GM18502 (cell line): Measurements from ENCODE around the gene RAB3GAP2.
A peak's percentile ranks its signal among the peaks of the same experiment; 100 is the strongest.
"Not testable (repeated sequence)": the region's sequence is repeated elsewhere in the genome, so short reads cannot be mapped to it uniquely, and the experiment has no call there.

Source experiments
- ATAC-seq: cut with Tn5 transposase; IDR thresholded peaks from one replicate; pipeline ENCODE4 v1.9.1; 2021; ENCODE audit warnings: mild to moderate bottlenecking; ENCODE audit not compliant: unreplicated experiment, poor library complexity

Gene RAB3GAP2

GRCh38 chr1:220245900-220246299 is 26.4 kb downstream of the RAB3GAP2 start:
- ATAC-seq = not testable (repeated sequence)

- no peak for ATAC-seq
Observed at GRCh38 chr1:220243947-220244346, 28.3 kb downstream of the RAB3GAP2 start.

- ATAC-seq = no peak
Observed at GRCh38 chr1:220241072-220241663, 31.1 kb downstream of the RAB3GAP2 start.

- no peak for ATAC-seq
Observed at GRCh38 chr1:220239966-220240365, 32.3 kb downstream of the RAB3GAP2 start.

- ATAC-seq = no peak
Observed at GRCh38 chr1:220239213-220239612, 33.0 kb downstream of the RAB3GAP2 start.

- not testable (repeated sequence) for ATAC-seq
Observed at GRCh38 chr1:220236278-220236677, 36.0 kb downstream of the RAB3GAP2 start.

- ATAC-seq = no peak
Observed at GRCh38 chr1:220235462-220235861, 36.8 kb downstream of the RAB3GAP2 start.

GRCh38 chr1:220233927-220234326 is 38.3 kb downstream of the RAB3GAP2 start:
- no peak for ATAC-seq

- no peak for ATAC-seq
Observed at GRCh38 chr1:220229771-220230170, 42.5 kb downstream of the RAB3GAP2 start.

- no peak for ATAC-seq
Observed at GRCh38 chr1:220227393-220227792, 44.9 kb downstream of the RAB3GAP2 start.

- no peak for ATAC-seq
Observed at GRCh38 chr1:220226752-220227151, 45.5 kb downstream of the RAB3GAP2 start.

GRCh38 chr1:220225957-220226356 is 46.3 kb downstream of the RAB3GAP2 start:
- no peak for ATAC-seq

GRCh38 chr1:220224611-220225124 is 47.6 kb downstream of the RAB3GAP2 start:
- ATAC-seq = no peak

- no peak for ATAC-seq
Observed at GRCh38 chr1:220224033-220224432, 48.2 kb downstream of the RAB3GAP2 start.

- peak; percentile 27 for ATAC-seq
Observed at GRCh38 chr1:220222939-220223338, 49.3 kb downstream of the RAB3GAP2 start.

GRCh38 chr1:220221670-220222069 is 50.6 kb downstream of the RAB3GAP2 start:
- ATAC-seq = no peak

- ATAC-seq = no peak
Observed at GRCh38 chr1:220221269-220221668, 51.0 kb downstream of the RAB3GAP2 start.

- ATAC-seq = peak; percentile 18
Observed at GRCh38 chr1:220220699-220221040, 51.6 kb downstream of the RAB3GAP2 start.

- peak; percentile 58 for ATAC-seq
Observed at GRCh38 chr1:220219865-220220698, 52.2 kb downstream of the RAB3GAP2 start.

GRCh38 chr1:220219136-220219442 is 53.2 kb downstream of the RAB3GAP2 start:
- ATAC-seq = no peak

GRCh38 chr1:220218397-220219135 is 53.7 kb downstream of the RAB3GAP2 start:
- ATAC-seq = peak; percentile 48
